GM19455 (cell line): ENCODE data around the gene SNAP47.

ENCODE experiments used
- ATAC-seq: cut with Tn5 transposase; IDR thresholded peaks from one replicate; pipeline ENCODE4 v1.9.1; 2021; ENCODE audit not compliant: unreplicated experiment

The SNAP47 gene

GRCh38 chr1:227748496-227749182 lies 13.4 kb downstream of the SNAP47 start:
- no peak for ATAC-seq

DNA sequence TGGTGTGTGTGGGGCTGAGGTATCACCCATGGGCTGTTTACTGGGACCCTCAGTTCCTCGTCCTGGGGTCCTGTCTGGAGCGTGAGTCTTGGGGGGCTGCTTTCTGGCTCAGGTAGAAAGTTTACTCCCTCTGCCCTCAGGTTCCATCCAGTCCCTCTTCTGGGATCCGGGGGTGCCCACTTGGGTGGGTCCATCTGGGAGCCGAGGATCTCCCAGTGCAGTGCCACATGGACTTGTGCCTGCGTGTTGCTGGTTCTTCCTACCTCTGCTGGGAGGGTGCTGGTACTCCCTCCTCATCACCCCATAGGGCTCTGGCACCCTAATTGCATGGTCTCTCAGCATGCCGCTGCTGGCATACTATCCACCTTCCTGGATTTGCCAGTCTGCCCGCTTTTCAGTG lies 14.0 kb downstream of the SNAP47 start:
- no peak for ATAC-seq

DNA sequence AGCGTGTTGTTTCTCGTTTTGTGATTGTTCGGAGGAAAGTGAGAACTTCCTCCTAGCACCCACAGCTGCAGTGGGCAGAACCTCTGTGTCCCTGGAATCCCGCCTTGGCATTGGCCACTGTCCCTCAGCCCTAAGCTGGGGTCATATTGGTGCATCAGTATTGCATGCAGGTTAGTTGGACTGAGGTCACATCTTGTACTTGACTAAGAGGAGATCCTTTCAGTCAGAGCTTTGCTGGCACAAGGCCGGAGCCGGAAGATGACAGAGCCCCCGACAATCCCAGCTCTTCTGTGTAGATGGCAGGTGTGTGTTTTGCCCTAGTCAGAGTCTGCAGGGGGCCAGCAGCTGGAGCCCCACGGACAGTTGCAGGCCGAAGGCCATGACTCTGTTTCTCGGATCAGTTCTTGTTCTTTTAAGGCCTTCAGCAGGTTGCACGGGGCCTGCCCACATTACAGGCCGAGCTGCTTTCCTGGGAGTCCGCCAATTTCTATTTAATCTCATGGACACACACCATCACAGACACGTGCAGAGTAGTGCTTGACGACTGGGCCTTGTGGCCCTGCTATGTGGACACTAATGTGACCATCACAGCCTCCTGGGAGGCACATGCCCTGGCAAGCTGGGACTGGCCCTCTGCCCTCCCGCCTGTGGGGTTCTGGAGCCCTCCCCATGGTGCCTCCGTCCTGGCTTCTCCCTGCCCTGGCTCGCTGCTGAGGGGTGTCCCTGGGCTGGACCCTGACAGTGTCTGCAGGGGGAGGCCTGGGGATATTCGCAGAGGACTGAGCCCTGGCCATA lies 14.9 kb downstream of the SNAP47 start:
- no peak for ATAC-seq

GRCh38 chr1:227753999-227754711 lies 18.9 kb downstream of the SNAP47 start:
- no peak for ATAC-seq

GRCh38 chr1:227754958-227755357 lies 19.7 kb downstream of the SNAP47 start:
- no peak for ATAC-seq

DNA sequence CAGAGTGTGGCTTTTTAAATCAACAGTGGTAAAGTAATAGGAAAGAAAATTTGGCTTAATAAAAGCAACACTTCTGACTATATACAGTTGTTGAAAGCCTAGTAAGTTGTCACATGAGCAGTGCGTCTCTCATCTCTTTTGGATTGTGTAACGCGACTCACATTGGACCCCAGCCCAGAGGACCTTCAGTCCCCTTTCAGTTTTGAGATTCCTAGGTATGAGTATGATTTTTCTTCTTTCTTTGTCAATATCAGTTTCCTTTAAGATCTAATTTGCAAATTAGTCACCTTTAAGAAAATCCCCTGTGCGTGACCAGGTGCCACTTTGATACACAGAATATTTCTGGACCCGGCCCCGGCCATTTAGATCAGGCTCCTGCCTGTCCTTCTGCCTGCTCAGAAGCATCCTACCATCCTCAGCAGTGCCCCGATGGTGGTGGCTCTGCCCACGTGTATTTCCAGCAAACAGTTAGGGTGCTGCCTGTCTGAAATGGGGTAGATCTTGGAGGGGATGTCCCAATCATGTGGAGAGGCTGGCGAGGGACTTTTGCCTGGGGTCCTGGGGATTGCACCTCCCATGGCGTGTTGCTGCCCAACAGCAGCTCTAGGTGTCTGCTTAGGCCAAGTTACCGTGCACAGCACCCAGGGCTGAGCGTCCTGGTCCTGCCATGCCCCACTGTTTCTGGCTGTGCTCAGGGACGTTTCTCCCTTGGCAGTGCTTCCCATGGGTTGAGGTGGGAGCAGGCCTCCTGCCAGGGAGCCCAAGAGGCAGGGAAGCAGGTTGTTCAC lies 21.1 kb downstream of the SNAP47 start:
- no peak for ATAC-seq

DNA sequence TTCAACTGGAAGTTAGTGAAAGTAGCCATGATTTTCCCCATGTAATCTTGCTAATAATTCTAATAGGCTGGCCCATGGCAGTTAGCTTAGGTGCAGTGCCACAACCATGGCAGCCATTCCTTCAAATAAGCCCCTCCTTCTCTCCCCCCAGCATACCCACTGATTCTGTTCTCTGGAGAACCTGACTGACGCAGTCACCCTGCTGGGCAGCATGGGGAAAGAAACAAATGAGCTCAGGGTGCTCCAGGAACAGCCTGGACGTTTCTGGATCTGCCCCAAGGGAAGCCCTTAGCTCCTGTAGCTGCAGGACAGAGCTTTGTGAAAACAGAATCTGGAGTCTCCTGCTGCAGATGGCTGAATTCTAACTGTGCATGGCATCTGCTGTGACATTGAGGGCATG lies 22.5 kb downstream of the SNAP47 start:
- ATAC-seq: no peak

DNA sequence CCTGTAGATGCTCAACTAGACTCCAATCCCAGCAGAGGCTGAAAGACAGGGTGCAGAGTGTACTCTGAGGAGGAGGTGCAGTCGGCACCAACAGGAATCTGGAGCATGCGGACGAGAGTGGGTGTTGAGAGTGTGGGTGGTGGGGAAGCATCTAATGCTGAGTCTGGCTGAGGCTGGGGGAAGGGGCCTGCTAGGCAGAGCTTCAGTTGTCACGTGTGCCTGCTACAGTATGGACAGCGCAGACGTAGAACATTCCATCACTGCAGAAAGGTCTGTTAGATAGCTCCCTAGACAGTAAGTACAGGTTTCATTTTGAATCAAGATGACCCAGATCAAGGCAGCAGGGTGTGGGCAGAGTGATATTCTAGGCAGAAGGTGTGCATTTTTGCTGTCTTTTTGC lies 23.1 kb downstream of the SNAP47 start:
- peak; percentile 54 for ATAC-seq

- no peak for ATAC-seq
Measured at GRCh38 chr1:227759341-227760300, 24.4 kb downstream of the SNAP47 start.

GRCh38 chr1:227760377-227760776 lies 25.1 kb downstream of the SNAP47 start:
- no peak for ATAC-seq

- no peak for ATAC-seq
Measured at GRCh38 chr1:227761621-227762230, 26.5 kb downstream of the SNAP47 start.

DNA sequence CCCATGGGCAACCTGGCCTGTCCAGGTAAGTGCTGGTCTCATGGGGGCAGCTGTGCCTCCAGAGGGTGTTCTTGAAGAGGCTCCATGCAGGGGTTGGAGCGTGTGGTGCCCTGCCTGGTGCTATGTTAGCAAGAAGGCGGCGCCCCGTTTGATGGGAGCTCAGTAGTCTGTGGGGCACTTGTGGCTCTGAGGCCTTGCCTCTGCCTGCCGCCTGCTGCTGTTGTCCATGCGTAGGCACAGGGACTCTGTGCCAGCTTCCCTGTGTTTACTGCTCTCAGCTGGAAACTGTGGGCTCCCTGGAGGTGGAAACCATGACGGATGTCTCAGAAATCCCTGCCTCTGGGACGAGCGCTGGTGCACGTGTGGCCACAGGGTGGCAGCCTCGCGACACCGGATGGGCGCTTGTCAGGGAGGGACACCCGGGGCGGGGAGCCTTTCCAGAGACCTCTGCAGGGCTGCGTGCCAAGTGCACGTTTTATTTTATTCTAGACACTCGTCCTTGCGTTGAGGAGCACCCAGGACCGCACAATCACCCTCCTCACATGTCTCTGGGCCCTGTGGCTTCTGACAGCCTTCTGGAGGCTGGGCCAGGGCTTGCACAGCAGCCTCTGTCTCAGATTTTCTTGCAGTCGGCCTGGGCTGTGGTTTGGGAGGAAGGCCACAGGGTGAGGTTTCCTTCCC lies 27.1 kb downstream of the SNAP47 start:
- peak; percentile 69 for ATAC-seq

GRCh38 chr1:227763246-227764018 lies 28.2 kb downstream of the SNAP47 start:
- ATAC-seq: no peak

DNA sequence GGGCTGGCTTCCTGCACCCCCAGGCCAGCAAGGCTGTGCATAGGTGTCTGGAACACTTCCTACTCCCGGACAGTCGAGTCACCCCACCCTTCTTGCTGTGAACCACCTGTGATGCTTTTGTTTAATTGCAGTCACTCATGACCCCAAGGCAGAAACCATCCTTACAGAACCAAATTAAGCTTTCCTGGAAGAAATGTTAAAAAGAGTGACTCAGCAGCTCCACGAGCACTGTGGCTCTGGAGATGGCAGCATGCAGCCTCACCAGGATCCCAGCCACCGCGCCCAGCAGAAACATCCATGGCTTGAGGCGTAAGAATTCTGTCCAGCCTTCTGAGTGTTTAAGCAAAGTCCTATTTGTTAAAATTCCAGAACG lies 28.8 kb downstream of the SNAP47 start:
- ATAC-seq: no peak

DNA sequence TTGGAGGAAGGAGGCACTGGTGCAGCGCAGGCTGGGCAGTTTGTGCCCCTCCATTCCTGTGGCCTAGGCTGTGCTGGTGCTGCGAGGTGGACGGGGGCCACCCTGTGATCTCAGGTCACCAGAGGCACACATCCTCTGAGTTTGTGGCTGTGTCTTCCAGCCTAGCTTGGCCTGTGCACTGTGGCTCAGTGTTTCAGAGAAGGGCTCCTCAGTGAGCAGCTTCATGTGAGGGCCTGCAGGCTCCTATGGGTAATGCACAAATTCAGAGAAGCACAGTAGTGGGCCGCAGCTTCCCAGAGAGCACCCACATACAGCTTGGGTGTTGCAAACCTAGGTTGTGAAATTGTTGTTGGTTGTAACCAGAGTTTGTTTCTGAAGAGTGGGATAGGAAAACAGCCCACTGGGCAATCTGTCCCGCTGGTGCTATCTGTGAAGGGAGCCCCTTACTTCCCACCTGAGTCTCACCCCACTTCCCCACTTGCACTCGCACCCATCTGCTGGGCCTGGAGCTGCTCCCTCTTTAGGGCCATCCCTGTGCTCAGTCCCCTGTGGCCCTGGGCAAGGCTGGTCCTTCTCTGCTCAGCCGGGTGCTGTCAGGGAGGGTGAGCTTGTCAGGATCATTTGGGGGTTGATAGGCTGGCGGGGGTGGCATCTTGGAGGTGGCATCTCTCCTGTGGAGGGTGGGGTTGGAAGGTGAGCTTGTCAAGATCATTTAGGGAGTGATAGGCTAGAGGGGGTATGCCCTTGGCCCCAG lies 30.2 kb downstream of the SNAP47 start:
- ATAC-seq: no peak

- ATAC-seq: peak; percentile 37
Measured at GRCh38 chr1:227766015-227766634, 30.9 kb downstream of the SNAP47 start.

- ATAC-seq: no peak
Measured at GRCh38 chr1:227766653-227767277, 31.5 kb downstream of the SNAP47 start.
